ENCODE results near the gene CELF4.

CELF4 gene

GRCh38 chr18:37252854-37253393 is 312.7 kb downstream of the CELF4 start:
- Histone ChIP-seq H3K4me3 (ENCODE audit: low read depth, low read length) (no peak overlapping the region), H3K27me3 (replicated peaks) (peaks cover 20% of the 10 kb centered on the region), H3K36me3 (replicated peaks) (no peaks in the 10 kb centered on the region), H3K27ac (no peak overlapping the region)
- TF ChIP-seq, protein P1, sequence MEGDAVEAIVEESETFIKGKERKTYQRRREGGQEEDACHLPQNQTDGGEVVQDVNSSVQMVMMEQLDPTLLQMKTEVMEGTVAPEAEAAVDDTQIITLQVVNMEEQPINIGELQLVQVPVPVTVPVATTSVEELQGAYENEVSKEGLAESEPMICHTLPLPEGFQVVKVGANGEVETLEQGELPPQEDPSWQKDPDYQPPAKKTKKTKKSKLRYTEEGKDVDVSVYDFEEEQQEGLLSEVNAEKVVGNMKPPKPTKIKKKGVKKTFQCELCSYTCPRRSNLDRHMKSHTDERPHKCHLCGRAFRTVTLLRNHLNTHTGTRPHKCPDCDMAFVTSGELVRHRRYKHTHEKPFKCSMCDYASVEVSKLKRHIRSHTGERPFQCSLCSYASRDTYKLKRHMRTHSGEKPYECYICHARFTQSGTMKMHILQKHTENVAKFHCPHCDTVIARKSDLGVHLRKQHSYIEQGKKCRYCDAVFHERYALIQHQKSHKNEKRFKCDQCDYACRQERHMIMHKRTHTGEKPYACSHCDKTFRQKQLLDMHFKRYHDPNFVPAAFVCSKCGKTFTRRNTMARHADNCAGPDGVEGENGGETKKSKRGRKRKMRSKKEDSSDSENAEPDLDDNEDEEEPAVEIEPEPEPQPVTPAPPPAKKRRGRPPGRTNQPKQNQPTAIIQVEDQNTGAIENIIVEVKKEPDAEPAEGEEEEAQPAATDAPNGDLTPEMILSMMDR (IDR thresholded peaks at IDR 0.05; ENCODE audit: low read depth, low read length, missing control alignments) = no peak
- no peak for DNase-seq
- in situ Hi-C loops (cut with HindIII; ENCODE audit: low pct_ligation_motif_present, low sequenced_read_pairs) = no loop called here

DNA sequence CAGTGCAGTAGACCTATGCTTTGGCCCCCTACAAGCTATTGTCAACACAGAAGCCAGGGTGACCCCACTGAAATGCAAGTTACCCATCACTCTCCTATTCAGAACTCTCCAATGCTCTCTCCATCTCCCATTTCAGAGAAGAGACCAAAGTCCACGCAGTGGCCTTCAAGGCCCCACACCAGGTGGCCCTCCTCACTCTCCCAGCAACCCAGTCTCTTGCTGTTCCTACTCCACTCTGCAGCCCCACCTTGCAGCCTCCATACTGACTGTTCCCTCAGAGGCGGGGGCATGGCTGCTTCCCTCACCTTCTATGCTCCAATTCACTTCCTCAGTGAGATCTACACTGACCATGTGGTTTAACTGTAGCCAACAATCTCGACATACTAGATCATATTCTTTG is 313.3 kb downstream of the CELF4 start:
- H3K27me3 ChIP-seq (replicated peaks) = peaks cover 20% of the 10 kb centered on the region

DNA sequence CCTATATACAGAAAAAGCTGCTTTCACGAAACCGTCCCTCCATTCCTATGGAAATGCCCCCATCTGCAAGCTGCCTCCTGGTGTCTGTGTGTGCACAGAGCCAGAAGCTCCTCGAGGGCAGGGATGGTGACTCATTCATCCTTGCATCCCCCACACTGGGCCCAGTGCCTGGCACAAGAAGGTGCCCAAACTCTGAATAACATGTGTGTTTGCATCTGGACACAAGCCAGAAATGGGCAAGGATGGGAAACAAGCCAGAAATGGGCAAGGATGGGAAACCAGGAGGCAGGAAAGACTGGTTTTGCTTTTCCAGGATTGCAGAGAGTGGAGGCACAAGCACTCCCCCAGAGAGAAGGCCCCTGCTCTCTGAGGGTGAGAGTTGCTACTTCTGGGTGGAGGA is 313.9 kb downstream of the CELF4 start:
- Histone ChIP-seq H3K27ac (no peak overlapping the region), H3K27me3 (replicated peaks) (peaks cover 20% of the 10 kb centered on the region), H3K4me3 (ENCODE audit: low read depth, low read length) (no peak overlapping the region), H3K36me3 (replicated peaks) (no peaks in the 10 kb centered on the region)
- TF ChIP-seq, protein P1 (IDR thresholded peaks at IDR 0.05; ENCODE audit: low read depth, low read length, missing control alignments) = no peak
- in situ Hi-C loops (cut with HindIII; ENCODE audit: low pct_ligation_motif_present, low sequenced_read_pairs) = no loop called here
- DNase-seq = no peak

More for the DNA sequence above, 313.3 kb downstream of the CELF4 start:
- no peak for DNase-seq
- Histone ChIP-seq H3K4me3 (ENCODE audit: low read depth, low read length) (no peak overlapping the region), H3K27ac (no peak overlapping the region), H3K36me3 (replicated peaks) (no peaks in the 10 kb centered on the region)
- TF ChIP-seq, protein P1 (IDR thresholded peaks at IDR 0.05; ENCODE audit: low read depth, low read length, missing control alignments) = no peak
- in situ Hi-C loops (cut with HindIII; ENCODE audit: low pct_ligation_motif_present, low sequenced_read_pairs) = no loop called here

- Histone ChIP-seq H3K4me3 (ENCODE audit: low read depth, low read length) (no peak overlapping the region), H3K27ac (no peak overlapping the region), H3K36me3 (replicated peaks) (no peaks in the 10 kb centered on the region), H3K27me3 (replicated peaks) (peaks cover 17% of the 10 kb centered on the region)
- in situ Hi-C loops (cut with HindIII; ENCODE audit: low pct_ligation_motif_present, low sequenced_read_pairs) = no loop called here
- TF ChIP-seq, protein P1 (IDR thresholded peaks at IDR 0.05; ENCODE audit: low read depth, low read length, missing control alignments) = no peak
- DNase-seq = no peak
Observed at GRCh38 chr18:37249895-37250618, 315.5 kb downstream of the CELF4 start.

- TF ChIP-seq, protein P1 (IDR thresholded peaks at IDR 0.05; ENCODE audit: low read depth, low read length, missing control alignments) = no peak
- Histone ChIP-seq H3K4me3 (ENCODE audit: low read depth, low read length) (no peak overlapping the region), H3K36me3 (replicated peaks) (no peaks in the 10 kb centered on the region), H3K27ac (no peak overlapping the region), H3K27me3 (replicated peaks) (peaks cover 13% of the 10 kb centered on the region)
- no peak for DNase-seq
- in situ Hi-C loops (cut with HindIII; ENCODE audit: low pct_ligation_motif_present, low sequenced_read_pairs) = no loop called here
Observed at GRCh38 chr18:37249171-37249886, 316.3 kb downstream of the CELF4 start.
